ENCODE results near the gene BRD9.

The BRD9 gene

GRCh38 chr5:821504-821903 lies 71.1 kb downstream of the BRD9 start:
- Histone ChIP-seq H3K79me2 (ENCODE audit: control insufficient read depth, low read length) (no peaks in the 10 kb centered on the region), H3K27me3 (ENCODE audit: control insufficient read depth, low read length) (no peaks in the 10 kb centered on the region), H3K36me3 (ENCODE audit: control insufficient read depth, low read length) (no peaks in the 10 kb centered on the region; the same call in 1 of the 2 replicates), H3F3A (ENCODE audit: control insufficient read depth, insufficient read depth) (no peaks in the 10 kb centered on the region), H3K4me1 (ENCODE audit: control insufficient read depth, low read length) (no peaks in the 10 kb centered on the region), H3K9me2 (replicated peaks; ENCODE audit: control insufficient read depth, low read length) (no peaks in the 10 kb centered on the region), H3K4me3 (ENCODE audit: low read length) (no peak overlapping the region), H3K4me2 (ENCODE audit: low read length) (no peak overlapping the region), H3K9me3 (ENCODE audit: control insufficient read depth, insufficient read depth, low read length) (no peaks in the 10 kb centered on the region), H4K20me1 (ENCODE audit: control insufficient read depth, insufficient read depth, low read depth, low read length) (no peaks in the 10 kb centered on the region), H3K27ac (ENCODE audit: low read depth, low read length) (no peak overlapping the region)
- no peak for TF ChIP-seq CTCF (IDR thresholded peaks at IDR 0.05; ENCODE audit: low read depth, low read length, poor library complexity, severe bottlenecking)
- no peak for TF ChIP-seq EZH2phosphoT487 (IDR thresholded peaks at IDR 0.05; ENCODE audit: borderline replicate concordance, low read length)

DNA sequence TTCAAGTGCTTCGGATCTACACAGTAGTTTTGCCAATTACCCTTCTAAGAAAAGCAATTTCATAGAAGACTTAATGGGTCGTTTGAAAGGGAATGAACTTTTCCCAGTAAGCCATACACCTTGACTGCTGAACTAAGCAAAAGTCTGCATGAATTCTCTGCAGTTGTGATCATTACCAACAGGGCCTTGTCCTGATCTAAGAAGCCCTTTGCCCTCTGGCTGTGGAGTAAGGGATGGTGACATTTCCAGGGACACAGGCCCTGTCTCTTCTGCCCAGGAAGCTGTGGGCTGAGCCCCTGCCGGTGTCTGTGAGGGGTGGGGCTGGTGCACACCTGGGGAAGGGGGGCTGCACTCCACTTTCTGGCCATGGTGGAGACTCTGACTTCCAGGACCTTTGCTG lies 72.4 kb downstream of the BRD9 start:
- Histone ChIP-seq H3K79me2 (ENCODE audit: control insufficient read depth, low read length) (no peaks in the 10 kb centered on the region), H3K27me3 (ENCODE audit: control insufficient read depth, low read length) (no peaks in the 10 kb centered on the region), H3K4me2 (ENCODE audit: low read length) (no peak overlapping the region), H3K27ac (ENCODE audit: low read depth, low read length) (no peak overlapping the region), H3K9me2 (replicated peaks; ENCODE audit: control insufficient read depth, low read length) (no peaks in the 10 kb centered on the region), H3K4me1 (ENCODE audit: control insufficient read depth, low read length) (no peaks in the 10 kb centered on the region), H3F3A (ENCODE audit: control insufficient read depth, insufficient read depth) (no peaks in the 10 kb centered on the region), H3K36me3 (ENCODE audit: control insufficient read depth, low read length) (no peaks in the 10 kb centered on the region; the same call in 1 of the 2 replicates), H3K4me3 (ENCODE audit: low read length) (no peak overlapping the region), H4K20me1 (ENCODE audit: control insufficient read depth, insufficient read depth, low read depth, low read length) (no peaks in the 10 kb centered on the region), H3K9me3 (ENCODE audit: control insufficient read depth, insufficient read depth, low read length) (no peaks in the 10 kb centered on the region)
- TF ChIP-seq EZH2phosphoT487 (IDR thresholded peaks at IDR 0.05; ENCODE audit: borderline replicate concordance, low read length) (no peak), CTCF (IDR thresholded peaks at IDR 0.05; ENCODE audit: low read depth, low read length, poor library complexity, severe bottlenecking) (no peak)

DNA sequence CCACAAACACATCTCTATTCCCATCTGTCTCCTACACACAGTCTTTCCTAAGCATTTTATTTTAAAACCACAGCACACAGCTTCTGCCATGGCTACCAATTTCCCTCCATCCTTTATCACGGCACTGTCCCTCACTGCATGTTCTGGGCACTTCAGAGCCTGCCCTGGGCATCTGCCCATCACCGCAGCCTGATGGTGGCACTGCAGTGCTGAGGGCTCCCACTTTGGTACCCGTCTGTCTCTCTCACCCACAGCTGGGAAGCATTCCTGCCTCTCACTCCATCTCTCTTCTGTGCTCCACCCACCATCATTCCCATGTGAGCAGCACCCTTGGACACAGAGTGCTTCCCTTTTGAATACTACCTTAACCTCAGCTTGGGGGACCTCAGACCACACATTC lies 73.5 kb downstream of the BRD9 start:
- Histone ChIP-seq H3K9me2 (replicated peaks; ENCODE audit: control insufficient read depth, low read length) (no peaks in the 10 kb centered on the region), H3K4me3 (ENCODE audit: low read length) (no peak overlapping the region), H3K4me2 (ENCODE audit: low read length) (no peak overlapping the region), H3K36me3 (ENCODE audit: control insufficient read depth, low read length) (no peaks in the 10 kb centered on the region; the same call in 1 of the 2 replicates), H4K20me1 (ENCODE audit: control insufficient read depth, insufficient read depth, low read depth, low read length) (no peaks in the 10 kb centered on the region), H3K79me2 (ENCODE audit: control insufficient read depth, low read length) (no peaks in the 10 kb centered on the region), H3K27ac (ENCODE audit: low read depth, low read length) (no peak overlapping the region), H3K9me3 (ENCODE audit: control insufficient read depth, insufficient read depth, low read length) (no peaks in the 10 kb centered on the region), H3F3A (ENCODE audit: control insufficient read depth, insufficient read depth) (no peaks in the 10 kb centered on the region), H3K4me1 (ENCODE audit: control insufficient read depth, low read length) (no peaks in the 10 kb centered on the region), H3K27me3 (ENCODE audit: control insufficient read depth, low read length) (no peaks in the 10 kb centered on the region)
- TF ChIP-seq EZH2phosphoT487 (IDR thresholded peaks at IDR 0.05; ENCODE audit: borderline replicate concordance, low read length) (no peak), CTCF (IDR thresholded peaks at IDR 0.05; ENCODE audit: low read depth, low read length, poor library complexity, severe bottlenecking) (no peak)
